ENCODE results near the gene LYZL1. TPM values are rescaled to one million over a fixed set of nuclear protein-coding genes. Genes with fewer than 3 reads are reported as not detected.

LYZL1 gene
- total RNA-seq, 1 experiment from 2014 or later, result not detected

DNA sequence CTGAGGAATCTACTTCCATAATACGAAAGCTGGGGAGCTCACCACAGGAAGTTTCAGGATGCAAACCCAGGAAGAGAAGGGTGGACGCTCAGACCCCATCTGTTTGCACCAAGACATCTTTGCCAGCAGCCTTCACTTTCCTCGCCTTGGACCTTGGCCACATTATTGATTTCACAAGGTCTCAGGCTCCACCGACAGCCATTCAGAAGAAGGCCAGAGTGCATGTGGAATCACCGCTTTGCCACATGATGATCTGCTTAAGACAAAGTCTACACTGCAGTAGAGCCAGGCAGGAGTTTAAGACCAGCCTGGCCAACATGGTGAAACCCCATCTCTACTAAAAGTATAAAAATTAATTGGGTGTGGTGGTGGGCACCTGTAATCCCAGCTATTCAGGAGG lies 60.0 kb downstream of the LYZL1 start:
- Mint-ChIP-seq H3K27ac (no peak overlapping the region), H3K27me3 (ENCODE audit: low read depth) (no peaks in the 10 kb centered on the region), H3K4me3 (no peak overlapping the region), H3K4me1 (peaks cover 28% of the 10 kb centered on the region), H3K36me3 (no peaks in the 10 kb centered on the region; the same call in 1 of the 2 replicates), H3K9me3 (peaks cover 11% of the 10 kb centered on the region)
- no peak for TF ChIP-seq CREM (CRISPR knock-in tag; IDR thresholded peaks at IDR 0.05)
- no peak for TF ChIP-seq FOXP1 (CRISPR knock-in tag; IDR thresholded peaks at IDR 0.05; ENCODE audit: borderline replicate concordance)
- TF ChIP-seq, protein P1, sequence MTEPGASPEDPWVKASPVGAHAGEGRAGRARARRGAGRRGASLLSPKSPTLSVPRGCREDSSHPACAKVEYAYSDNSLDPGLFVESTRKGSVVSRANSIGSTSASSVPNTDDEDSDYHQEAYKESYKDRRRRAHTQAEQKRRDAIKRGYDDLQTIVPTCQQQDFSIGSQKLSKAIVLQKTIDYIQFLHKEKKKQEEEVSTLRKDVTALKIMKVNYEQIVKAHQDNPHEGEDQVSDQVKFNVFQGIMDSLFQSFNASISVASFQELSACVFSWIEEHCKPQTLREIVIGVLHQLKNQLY (CRISPR knock-in tag; IDR thresholded peaks at IDR 0.05), result no peak
- no peak for TF ChIP-seq EMX1 (CRISPR knock-in tag; IDR thresholded peaks at IDR 0.05)
- TF ChIP-seq NR1H2 (CRISPR knock-in tag; IDR thresholded peaks at IDR 0.05), result no peak
- TF ChIP-seq NR2C2 (CRISPR knock-in tag; IDR thresholded peaks at IDR 0.05), result no peak
- TF ChIP-seq NFATC4 (CRISPR knock-in tag; IDR thresholded peaks at IDR 0.05), result no peak
- no peak for TF ChIP-seq ZNF138 (CRISPR knock-in tag; conservative IDR thresholded peaks at IDR 0.05)
- no peak for TF ChIP-seq TCF7 (CRISPR knock-in tag; IDR thresholded peaks at IDR 0.05; ENCODE audit: low read depth)
- TF ChIP-seq, protein P2, sequence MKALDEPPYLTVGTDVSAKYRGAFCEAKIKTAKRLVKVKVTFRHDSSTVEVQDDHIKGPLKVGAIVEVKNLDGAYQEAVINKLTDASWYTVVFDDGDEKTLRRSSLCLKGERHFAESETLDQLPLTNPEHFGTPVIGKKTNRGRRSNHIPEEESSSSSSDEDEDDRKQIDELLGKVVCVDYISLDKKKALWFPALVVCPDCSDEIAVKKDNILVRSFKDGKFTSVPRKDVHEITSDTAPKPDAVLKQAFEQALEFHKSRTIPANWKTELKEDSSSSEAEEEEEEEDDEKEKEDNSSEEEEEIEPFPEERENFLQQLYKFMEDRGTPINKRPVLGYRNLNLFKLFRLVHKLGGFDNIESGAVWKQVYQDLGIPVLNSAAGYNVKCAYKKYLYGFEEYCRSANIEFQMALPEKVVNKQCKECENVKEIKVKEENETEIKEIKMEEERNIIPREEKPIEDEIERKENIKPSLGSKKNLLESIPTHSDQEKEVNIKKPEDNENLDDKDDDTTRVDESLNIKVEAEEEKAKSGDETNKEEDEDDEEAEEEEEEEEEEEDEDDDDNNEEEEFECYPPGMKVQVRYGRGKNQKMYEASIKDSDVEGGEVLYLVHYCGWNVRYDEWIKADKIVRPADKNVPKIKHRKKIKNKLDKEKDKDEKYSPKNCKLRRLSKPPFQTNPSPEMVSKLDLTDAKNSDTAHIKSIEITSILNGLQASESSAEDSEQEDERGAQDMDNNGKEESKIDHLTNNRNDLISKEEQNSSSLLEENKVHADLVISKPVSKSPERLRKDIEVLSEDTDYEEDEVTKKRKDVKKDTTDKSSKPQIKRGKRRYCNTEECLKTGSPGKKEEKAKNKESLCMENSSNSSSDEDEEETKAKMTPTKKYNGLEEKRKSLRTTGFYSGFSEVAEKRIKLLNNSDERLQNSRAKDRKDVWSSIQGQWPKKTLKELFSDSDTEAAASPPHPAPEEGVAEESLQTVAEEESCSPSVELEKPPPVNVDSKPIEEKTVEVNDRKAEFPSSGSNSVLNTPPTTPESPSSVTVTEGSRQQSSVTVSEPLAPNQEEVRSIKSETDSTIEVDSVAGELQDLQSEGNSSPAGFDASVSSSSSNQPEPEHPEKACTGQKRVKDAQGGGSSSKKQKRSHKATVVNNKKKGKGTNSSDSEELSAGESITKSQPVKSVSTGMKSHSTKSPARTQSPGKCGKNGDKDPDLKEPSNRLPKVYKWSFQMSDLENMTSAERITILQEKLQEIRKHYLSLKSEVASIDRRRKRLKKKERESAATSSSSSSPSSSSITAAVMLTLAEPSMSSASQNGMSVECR (CRISPR knock-in tag; IDR thresholded peaks at IDR 0.05; ENCODE audit: borderline replicate concordance), result no peak
- TF ChIP-seq GTF2I (CRISPR knock-in tag; conservative IDR thresholded peaks at IDR 0.05), result no peak
- TF ChIP-seq, protein P3, sequence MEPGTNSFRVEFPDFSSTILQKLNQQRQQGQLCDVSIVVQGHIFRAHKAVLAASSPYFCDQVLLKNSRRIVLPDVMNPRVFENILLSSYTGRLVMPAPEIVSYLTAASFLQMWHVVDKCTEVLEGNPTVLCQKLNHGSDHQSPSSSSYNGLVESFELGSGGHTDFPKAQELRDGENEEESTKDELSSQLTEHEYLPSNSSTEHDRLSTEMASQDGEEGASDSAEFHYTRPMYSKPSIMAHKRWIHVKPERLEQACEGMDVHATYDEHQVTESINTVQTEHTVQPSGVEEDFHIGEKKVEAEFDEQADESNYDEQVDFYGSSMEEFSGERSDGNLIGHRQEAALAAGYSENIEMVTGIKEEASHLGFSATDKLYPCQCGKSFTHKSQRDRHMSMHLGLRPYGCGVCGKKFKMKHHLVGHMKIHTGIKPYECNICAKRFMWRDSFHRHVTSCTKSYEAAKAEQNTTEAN (CRISPR knock-in tag; IDR thresholded peaks at IDR 0.05), result no peak
- no peak for TF ChIP-seq SMAD4 (CRISPR knock-in tag; IDR thresholded peaks at IDR 0.05)
- TF ChIP-seq GABPB1 (CRISPR knock-in tag; IDR thresholded peaks at IDR 0.05), result no peak
- TF ChIP-seq OVOL2 (CRISPR knock-in tag; IDR thresholded peaks at IDR 0.05; ENCODE audit: borderline replicate concordance), result no peak
- TF ChIP-seq, protein P4, sequence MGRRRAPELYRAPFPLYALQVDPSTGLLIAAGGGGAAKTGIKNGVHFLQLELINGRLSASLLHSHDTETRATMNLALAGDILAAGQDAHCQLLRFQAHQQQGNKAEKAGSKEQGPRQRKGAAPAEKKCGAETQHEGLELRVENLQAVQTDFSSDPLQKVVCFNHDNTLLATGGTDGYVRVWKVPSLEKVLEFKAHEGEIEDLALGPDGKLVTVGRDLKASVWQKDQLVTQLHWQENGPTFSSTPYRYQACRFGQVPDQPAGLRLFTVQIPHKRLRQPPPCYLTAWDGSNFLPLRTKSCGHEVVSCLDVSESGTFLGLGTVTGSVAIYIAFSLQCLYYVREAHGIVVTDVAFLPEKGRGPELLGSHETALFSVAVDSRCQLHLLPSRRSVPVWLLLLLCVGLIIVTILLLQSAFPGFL (CRISPR knock-in tag; IDR thresholded peaks at IDR 0.05; ENCODE audit: borderline replicate concordance), result no peak
- TF ChIP-seq, protein P5, sequence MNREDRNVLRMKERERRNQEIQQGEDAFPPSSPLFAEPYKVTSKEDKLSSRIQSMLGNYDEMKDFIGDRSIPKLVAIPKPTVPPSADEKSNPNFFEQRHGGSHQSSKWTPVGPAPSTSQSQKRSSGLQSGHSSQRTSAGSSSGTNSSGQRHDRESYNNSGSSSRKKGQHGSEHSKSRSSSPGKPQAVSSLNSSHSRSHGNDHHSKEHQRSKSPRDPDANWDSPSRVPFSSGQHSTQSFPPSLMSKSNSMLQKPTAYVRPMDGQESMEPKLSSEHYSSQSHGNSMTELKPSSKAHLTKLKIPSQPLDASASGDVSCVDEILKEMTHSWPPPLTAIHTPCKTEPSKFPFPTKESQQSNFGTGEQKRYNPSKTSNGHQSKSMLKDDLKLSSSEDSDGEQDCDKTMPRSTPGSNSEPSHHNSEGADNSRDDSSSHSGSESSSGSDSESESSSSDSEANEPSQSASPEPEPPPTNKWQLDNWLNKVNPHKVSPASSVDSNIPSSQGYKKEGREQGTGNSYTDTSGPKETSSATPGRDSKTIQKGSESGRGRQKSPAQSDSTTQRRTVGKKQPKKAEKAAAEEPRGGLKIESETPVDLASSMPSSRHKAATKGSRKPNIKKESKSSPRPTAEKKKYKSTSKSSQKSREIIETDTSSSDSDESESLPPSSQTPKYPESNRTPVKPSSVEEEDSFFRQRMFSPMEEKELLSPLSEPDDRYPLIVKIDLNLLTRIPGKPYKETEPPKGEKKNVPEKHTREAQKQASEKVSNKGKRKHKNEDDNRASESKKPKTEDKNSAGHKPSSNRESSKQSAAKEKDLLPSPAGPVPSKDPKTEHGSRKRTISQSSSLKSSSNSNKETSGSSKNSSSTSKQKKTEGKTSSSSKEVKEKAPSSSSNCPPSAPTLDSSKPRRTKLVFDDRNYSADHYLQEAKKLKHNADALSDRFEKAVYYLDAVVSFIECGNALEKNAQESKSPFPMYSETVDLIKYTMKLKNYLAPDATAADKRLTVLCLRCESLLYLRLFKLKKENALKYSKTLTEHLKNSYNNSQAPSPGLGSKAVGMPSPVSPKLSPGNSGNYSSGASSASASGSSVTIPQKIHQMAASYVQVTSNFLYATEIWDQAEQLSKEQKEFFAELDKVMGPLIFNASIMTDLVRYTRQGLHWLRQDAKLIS (CRISPR knock-in tag; IDR thresholded peaks at IDR 0.05; ENCODE audit: borderline replicate concordance), result no peak
- ATAC-seq (no peak), DNase-seq (ENCODE audit: low spot score) (no peak)
- ChIA-PET POLR2A (no interaction called here), CTCF (no interaction called here)
